ENCODE measurements around the gene TRPT1. TPM values are rescaled to one million over a fixed set of nuclear protein-coding genes. Genes with fewer than 3 reads are reported as not detected.
A peak's percentile ranks its signal among the peaks of the same experiment; 100 is the strongest.

TRPT1 gene
- 5.2 TPM for total RNA-seq

GRCh38 chr11:64225608-64226506, at the start of gene TRPT1, which contains the start of gene NUDT22:
Gene TRPT1 (minus strand): TSS chr11:64226186. CDS start chr11:64225860, 326 bp downstream.
Gene NUDT22 (plus strand): TSS chr11:64226274. CDS start chr11:64226653, 379 bp downstream.
- Histone ChIP-seq H3K4me3 (ENCODE audit: low read length) (peak within 1 kb of the TSS; percentile 79), H3K27me3 (ENCODE audit: insufficient read depth, low read length) (no peaks in the 10 kb centered on the region), H3K4me1 (ENCODE audit: insufficient read depth, low read length) (peaks cover 49% of the 10 kb centered on the region), H3K9me3 (ENCODE audit: low read depth, low read length) (no peaks in the 10 kb centered on the region)

- Histone ChIP-seq H3K9me3 (ENCODE audit: low read depth, low read length) (no peaks in the 10 kb centered on the region), H3K4me1 (ENCODE audit: insufficient read depth, low read length) (peaks cover 15% of the 10 kb centered on the region), H3K4me3 (ENCODE audit: low read length) (no peak overlapping the region), H3K27me3 (ENCODE audit: insufficient read depth, low read length) (no peaks in the 10 kb centered on the region)
Observed at GRCh38 chr11:64275031-64275800, 49.2 kb upstream of the TRPT1 start.

- Histone ChIP-seq H3K27me3 (ENCODE audit: insufficient read depth, low read length) (no peaks in the 10 kb centered on the region), H3K4me3 (ENCODE audit: low read length) (peak overlapping the region; percentile 66), H3K9me3 (ENCODE audit: low read depth, low read length) (no peaks in the 10 kb centered on the region), H3K4me1 (ENCODE audit: insufficient read depth, low read length) (peaks cover 35% of the 10 kb centered on the region)
Observed at GRCh38 chr11:64269540-64270220, 43.7 kb upstream of the TRPT1 start.

- H3K9me3 ChIP-seq (ENCODE audit: low read depth, low read length), result no peaks in the 10 kb centered on the region
- peak overlapping the region; percentile 66 for H3K4me3 ChIP-seq (ENCODE audit: low read length)
- H3K4me1 ChIP-seq (ENCODE audit: insufficient read depth, low read length), result peaks cover 35% of the 10 kb centered on the region
- no peaks in the 10 kb centered on the region for H3K27me3 ChIP-seq (ENCODE audit: insufficient read depth, low read length)
Observed at GRCh38 chr11:64268893-64269539, 43.0 kb upstream of the TRPT1 start.

- Histone ChIP-seq H3K4me3 (ENCODE audit: low read length) (peak overlapping the region; percentile 66), H3K9me3 (ENCODE audit: low read depth, low read length) (no peaks in the 10 kb centered on the region)
Observed at GRCh38 chr11:64268025-64268892, 42.3 kb upstream of the TRPT1 start.

GRCh38 chr11:64267207-64267945, 41.4 kb upstream of the TRPT1 start:
- Histone ChIP-seq H3K4me3 (ENCODE audit: low read length) (no peak overlapping the region), H3K4me1 (ENCODE audit: insufficient read depth, low read length) (peaks cover 35% of the 10 kb centered on the region), H3K9me3 (ENCODE audit: low read depth, low read length) (no peaks in the 10 kb centered on the region), H3K27me3 (ENCODE audit: insufficient read depth, low read length) (no peaks in the 10 kb centered on the region)

More at GRCh38 chr11:64268025-64268892, 42.3 kb upstream of the TRPT1 start:
- peaks cover 35% of the 10 kb centered on the region for H3K4me1 ChIP-seq (ENCODE audit: insufficient read depth, low read length)
- H3K27me3 ChIP-seq (ENCODE audit: insufficient read depth, low read length), result no peaks in the 10 kb centered on the region

GRCh38 chr11:64266339-64266738, 40.4 kb upstream of the TRPT1 start:
- H3K9me3 ChIP-seq (ENCODE audit: low read depth, low read length), result no peaks in the 10 kb centered on the region
- peaks cover 26% of the 10 kb centered on the region for H3K4me1 ChIP-seq (ENCODE audit: insufficient read depth, low read length)
- no peak overlapping the region for H3K4me3 ChIP-seq (ENCODE audit: low read length)
- no peaks in the 10 kb centered on the region for H3K27me3 ChIP-seq (ENCODE audit: insufficient read depth, low read length)

GRCh38 chr11:64265176-64266160, 39.5 kb upstream of the TRPT1 start:
- Histone ChIP-seq H3K4me1 (ENCODE audit: insufficient read depth, low read length) (peaks cover 22% of the 10 kb centered on the region), H3K4me3 (ENCODE audit: low read length) (no peak overlapping the region), H3K27me3 (ENCODE audit: insufficient read depth, low read length) (no peaks in the 10 kb centered on the region), H3K9me3 (ENCODE audit: low read depth, low read length) (no peaks in the 10 kb centered on the region)

GRCh38 chr11:64264371-64264852, 38.4 kb upstream of the TRPT1 start:
- no peaks in the 10 kb centered on the region for H3K27me3 ChIP-seq (ENCODE audit: insufficient read depth, low read length)
- no peak overlapping the region for H3K4me3 ChIP-seq (ENCODE audit: low read length)
- peaks cover 20% of the 10 kb centered on the region for H3K4me1 ChIP-seq (ENCODE audit: insufficient read depth, low read length)
- H3K9me3 ChIP-seq (ENCODE audit: low read depth, low read length), result no peaks in the 10 kb centered on the region

- no peak overlapping the region for H3K4me3 ChIP-seq (ENCODE audit: low read length)
Observed at GRCh38 chr11:64263947-64264317, 37.9 kb upstream of the TRPT1 start.

GRCh38 chr11:64263021-64263946, 37.3 kb upstream of the TRPT1 start:
- peaks cover 9% of the 10 kb centered on the region for H3K4me1 ChIP-seq (ENCODE audit: insufficient read depth, low read length)
- H3K9me3 ChIP-seq (ENCODE audit: low read depth, low read length), result no peaks in the 10 kb centered on the region

More at GRCh38 chr11:64263947-64264317, 37.9 kb upstream of the TRPT1 start:
- H3K4me1 ChIP-seq (ENCODE audit: insufficient read depth, low read length), result peaks cover 16% of the 10 kb centered on the region
- no peaks in the 10 kb centered on the region for H3K27me3 ChIP-seq (ENCODE audit: insufficient read depth, low read length)
- no peaks in the 10 kb centered on the region for H3K9me3 ChIP-seq (ENCODE audit: low read depth, low read length)

More at GRCh38 chr11:64263021-64263946, 37.3 kb upstream of the TRPT1 start:
- H3K4me3 ChIP-seq (ENCODE audit: low read length), result no peak overlapping the region
- no peaks in the 10 kb centered on the region for H3K27me3 ChIP-seq (ENCODE audit: insufficient read depth, low read length)

Measured in mononuclear cell (primary cell).